HG02798 (cell line): Measurements from ENCODE around the gene GTF2F2.

Experiments used
- ATAC-seq: cut with Tn5 transposase; IDR thresholded peaks from one replicate; pipeline ENCODE4 v1.9.1; 2021; ENCODE audit warnings: mild to moderate bottlenecking; ENCODE audit not compliant: unreplicated experiment, poor library complexity

GTF2F2 gene

DNA sequence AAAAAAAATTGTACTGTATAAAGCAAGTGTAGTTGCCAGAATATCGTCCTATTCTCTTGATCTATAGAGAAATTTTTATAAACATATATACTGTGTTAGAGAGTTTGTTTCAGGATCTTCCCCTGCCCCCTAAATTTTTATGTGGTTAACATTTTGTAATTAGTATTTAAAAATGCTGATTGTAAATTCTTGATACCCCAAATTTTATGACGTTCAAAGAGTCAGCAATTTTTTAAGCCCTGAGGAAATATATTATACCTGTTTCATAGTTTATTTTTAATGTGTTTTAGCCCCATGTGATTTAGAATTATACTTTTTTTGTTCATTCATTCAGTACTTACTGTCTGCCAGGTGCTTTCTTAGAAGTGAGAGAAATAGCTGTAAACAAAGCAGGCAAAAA, 87.8 kb downstream of the GTF2F2 start:
- ATAC-seq = no peak

GRCh38 chr13:45209229-45209628, 88.9 kb downstream of the GTF2F2 start:
- ATAC-seq = no peak

DNA sequence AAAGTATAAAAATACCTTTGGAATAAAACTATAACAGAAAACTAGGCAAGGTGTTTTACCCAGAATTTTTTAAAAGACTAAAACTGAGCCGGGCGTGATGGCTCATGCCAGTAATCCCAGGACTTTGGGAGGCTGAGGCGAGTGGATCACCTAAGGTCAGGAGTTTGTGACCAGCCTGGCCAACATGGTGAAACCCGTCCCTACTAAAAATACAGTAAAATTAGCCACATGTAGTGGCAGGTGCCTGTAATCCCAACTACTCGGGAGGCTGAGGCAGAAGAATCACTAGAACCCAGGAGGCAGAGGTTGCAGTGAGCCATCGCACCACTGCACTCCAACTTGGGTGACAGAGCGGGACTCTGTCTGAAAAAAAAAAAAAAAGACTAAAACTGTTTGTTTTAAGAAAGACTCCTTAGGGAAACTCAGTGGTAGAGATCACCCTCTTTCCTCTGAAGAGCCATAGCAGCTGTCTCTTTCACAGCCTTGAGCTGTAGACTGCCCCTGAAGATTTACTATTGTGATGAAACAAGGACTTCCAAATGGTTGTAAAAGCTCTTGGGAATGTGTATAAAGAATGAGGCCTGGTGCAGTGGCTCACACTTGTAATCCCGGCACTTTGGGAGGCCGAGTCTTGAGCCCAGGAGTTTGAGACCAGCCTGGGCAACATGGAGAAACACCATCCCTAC, 95.2 kb downstream of the GTF2F2 start:
- no peak for ATAC-seq

- ATAC-seq = no peak
Observed at GRCh38 chr13:45216193-45216592, 95.9 kb downstream of the GTF2F2 start.

DNA sequence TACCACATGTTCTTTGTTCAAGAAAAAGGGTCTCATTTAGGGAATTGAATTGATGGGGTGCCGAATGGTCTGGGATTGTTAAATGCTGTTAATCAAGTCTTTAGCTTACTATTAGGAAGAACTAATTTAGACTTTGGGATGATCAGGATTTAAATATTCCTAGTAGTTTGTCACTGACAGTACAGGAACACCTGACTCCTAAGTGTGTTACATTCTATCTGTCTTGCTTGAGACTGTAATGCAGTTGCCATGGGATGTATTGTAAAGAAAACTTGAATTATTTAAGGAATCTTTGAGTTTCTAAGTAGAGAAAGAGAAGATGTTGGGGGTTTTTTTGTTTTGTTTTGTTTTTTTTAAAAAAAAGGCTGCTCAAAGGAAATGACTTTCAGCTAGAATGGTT, 98.4 kb downstream of the GTF2F2 start:
- no peak for ATAC-seq

GRCh38 chr13:45219123-45219891, 99.0 kb downstream of the GTF2F2 start:
- ATAC-seq = no peak

DNA sequence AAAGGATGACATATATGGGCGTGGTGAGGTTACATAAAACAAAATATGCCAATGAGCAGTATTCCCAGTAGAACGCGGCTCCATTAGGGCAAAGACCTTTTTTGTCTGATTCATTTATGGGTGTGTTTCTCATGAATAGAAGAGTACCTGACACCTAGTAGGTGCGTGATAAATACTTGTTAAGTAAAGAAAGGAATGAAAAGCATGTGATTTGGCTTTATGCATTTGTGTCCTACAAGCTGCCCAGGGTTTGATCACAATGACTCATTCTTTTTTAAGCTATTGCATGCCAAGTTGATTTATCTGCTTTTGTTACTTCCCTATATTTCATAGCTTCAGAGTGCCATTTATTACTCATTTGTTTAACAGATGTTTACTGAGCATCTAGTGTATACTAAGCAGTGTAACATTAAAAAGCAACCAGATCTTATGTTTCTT, 99.6 kb downstream of the GTF2F2 start:
- no peak for ATAC-seq

DNA sequence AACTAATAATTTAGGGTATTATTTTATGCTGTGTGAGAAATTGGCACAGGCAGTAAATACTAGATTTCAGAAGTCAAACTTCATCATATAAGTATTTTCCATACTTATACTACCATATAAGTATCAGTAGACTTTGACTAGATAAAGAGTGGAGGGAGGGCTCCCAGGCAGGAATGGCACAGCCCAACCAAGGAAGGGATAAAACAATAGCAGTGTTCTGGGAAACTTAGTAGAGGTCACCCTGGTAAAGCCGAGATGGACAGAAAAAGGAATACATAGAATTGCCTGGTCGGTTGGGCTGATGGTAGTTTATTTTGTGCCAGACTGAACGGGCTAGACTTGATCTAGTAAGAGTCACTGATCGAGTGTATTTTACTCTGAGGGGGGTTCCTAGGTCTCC, 100.1 kb downstream of the GTF2F2 start:
- no peak for ATAC-seq

GRCh38 chr13:45222516-45222915, 102.2 kb downstream of the GTF2F2 start:
- no peak for ATAC-seq

DNA sequence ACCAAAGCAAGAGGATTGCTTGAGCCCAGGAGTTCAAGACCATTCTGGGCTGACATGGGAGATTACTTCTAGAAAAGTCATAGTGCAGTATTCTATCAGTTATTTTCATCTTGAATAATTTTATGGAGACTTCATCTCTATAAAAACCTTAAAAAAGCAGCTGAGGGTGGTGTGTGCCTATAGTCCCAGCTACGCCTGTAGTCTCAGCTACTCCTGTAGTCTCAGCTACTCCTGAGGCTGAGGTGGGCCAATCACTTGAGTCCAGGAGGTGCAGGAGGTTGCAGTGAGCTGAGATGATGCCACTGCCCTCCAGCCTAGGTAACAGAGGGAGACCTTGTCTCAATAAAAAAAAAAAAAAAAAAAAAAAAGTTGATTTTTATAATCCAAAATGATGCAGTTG, 102.6 kb downstream of the GTF2F2 start:
- ATAC-seq = no peak

DNA sequence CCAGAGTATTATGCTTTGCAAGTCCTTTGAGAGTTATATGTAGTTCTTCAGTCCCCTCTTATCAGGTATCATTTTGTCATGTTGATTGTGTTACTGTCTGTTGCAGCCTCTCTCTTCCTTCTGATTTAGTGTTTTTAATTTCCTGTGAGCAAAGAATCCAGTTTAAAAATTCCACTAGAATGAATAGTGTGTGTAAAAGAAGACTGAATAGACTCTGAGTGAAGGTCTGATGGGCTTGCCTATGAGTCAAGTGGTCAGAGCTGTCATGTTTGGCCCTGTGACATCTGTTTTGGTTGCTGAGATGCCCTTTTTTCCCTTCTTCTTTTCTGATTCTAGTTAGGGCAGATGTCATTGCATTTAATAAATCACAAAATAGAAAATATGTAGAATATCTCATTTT, 103.9 kb downstream of the GTF2F2 start:
- ATAC-seq = no peak

DNA sequence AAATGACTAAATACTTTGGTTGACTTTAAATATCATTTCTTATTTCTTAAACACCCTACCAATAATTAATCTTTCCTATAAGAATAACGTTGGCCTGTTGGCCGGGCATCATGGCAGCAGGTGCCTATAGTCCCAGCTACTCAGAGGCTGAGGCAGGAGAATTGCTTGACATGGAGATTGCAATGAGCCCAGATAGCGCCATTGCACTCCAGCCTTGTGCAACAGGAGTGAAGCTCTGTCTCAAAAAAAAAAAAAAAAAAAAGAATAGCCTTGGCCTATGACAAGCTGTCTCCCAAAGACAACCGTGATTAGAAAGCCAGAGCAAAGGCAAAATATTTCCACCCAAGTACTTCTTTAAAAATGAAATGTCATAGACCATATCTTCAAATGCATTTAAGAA, 105.1 kb downstream of the GTF2F2 start:
- no peak for ATAC-seq

- no peak for ATAC-seq
Observed at GRCh38 chr13:45226024-45226423, 105.7 kb downstream of the GTF2F2 start.

GRCh38 chr13:45228002-45228401, 107.7 kb downstream of the GTF2F2 start:
- no peak for ATAC-seq

DNA sequence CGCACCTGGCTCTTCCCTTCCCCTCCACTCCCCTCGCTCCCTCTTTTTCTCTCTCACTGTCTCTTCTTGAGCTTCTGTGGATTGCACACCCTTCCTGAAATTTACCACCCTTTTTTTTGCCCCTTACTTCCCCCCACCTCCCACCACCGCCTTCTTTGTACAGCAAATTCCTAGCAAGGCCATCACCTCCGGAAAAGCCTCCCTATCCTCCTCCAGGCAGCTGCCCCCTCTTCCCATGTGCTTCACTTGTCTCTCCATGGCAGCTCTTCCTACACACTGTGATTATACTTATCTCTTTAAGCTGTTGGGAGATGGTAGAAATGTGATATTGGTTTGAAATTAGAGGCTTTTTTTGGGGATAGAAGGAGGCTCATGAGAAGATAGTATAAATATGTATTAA, 108.9 kb downstream of the GTF2F2 start:
- ATAC-seq = no peak

- ATAC-seq = no peak
Observed at GRCh38 chr13:45231305-45231704, 111.0 kb downstream of the GTF2F2 start.

DNA sequence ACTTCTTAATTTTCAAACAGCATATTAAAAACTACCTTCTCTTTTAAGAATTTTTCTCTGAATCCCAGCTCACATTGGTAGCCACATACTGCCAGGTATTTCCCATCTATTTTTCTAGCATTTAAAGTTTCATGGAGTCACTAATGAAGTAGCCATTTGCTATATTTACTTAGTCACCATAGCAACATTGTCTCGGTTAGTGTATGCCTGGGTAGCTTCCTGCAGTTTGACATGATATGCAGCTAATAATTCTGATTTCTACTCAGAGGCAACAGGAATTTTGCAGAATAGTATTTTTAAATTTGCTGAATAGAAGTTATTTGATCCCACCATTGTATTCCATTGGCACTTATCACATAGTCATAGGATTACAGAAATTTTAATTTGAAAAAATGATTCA, 111.4 kb downstream of the GTF2F2 start:
- no peak for ATAC-seq

DNA sequence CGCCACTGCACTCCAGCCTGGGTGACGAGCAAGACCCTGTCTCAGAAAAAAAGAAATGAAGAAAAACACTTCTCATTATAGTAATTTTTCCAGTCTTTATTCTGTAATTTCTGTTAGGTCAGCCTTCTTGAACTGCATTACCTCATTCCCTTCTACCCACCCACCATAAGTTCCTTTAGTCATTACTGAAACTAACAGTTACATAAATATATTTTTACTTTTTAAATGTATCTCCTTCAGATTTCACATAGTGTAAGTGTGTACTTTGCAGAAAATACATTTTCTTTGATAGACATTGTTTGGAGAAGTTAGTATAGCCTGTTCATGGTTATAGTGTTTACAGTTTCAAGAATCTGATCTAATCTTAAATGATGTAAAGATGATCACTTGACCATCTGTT, 112.3 kb downstream of the GTF2F2 start:
- no peak for ATAC-seq

DNA sequence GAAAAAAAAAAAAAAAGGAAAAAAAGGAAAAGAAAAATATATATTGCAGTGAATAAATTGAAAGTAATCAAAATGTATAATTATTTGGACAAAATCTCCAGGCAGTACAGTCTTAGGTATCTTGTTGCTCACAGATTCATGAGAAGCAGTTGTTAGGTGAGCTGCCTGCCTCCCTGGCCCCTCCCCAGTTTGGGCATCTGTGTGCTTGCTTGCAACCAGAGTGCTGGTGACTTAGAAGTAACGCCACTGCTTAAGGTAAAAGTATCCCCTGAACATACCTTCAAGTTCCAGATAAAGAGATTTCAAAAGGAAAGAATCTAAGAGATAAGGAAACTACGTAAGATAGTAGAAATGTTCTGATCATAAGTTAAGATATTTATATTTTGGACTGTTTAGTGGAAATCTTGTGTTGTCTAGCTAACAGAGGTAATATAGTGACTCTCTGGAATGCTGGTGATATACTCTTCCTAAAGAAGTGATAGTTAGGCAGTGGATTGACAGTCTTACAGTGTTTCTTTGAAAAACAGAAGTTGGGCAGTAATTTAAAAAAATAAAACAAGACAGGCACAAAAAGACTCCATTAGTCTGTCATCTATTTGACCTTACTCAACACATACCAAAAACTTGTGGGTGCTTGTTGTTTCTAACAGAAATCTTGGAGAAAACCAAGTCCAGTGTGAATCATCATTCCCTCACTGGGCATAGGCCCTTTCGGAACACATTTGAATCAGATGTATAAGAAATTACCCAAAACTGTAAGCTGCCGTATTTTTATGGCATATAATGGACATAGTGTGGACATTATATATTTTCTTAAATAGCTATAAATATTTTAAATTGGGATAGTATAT, 118.9 kb downstream of the GTF2F2 start:
- no peak for ATAC-seq

DNA sequence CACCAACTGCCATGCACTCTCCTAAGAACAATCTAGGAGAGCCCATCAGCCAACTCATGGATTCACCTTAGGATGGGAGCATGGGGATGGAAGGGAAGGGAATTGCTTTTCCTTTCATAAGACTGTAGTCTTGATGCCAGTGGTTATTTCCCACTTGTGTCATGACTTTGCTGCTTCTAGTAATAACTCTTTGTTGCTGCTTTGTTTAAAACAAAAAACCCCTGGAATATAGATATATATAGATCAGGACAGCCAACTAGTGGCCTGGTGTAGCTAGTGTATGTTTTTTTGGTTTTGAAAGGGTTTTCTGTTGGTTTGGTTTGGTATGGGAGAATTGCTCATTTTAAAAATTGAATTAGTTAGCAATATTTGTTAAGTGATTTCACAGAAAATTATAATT, 119.8 kb downstream of the GTF2F2 start:
- no peak for ATAC-seq

GRCh38 chr13:45242070-45242469, 121.8 kb downstream of the GTF2F2 start:
- ATAC-seq = no peak
